Psoas muscle (tissue), 8 donors: ENCODE data around the gene PRTN3. TPM values are rescaled to one million over a fixed set of nuclear protein-coding genes. Genes with fewer than 3 reads are reported as not detected.
A peak's percentile ranks its signal among the peaks of the same experiment; 100 is the strongest.

ENCODE experiments used
- ATAC-seq, 4 donors: fragments of 200-7000 bp; cut with Tn5 transposase; one replicate each; pipeline ENCODE4 v1.9.1; 2020; ENCODE audit warnings: moderate library complexity in 3 of 4, mild to moderate bottlenecking in 2 of 4
- DNase-seq, 2 donors: peaks; one replicate each; pipeline ENCODE4 v3.0.0-alpha.2; 2020
- H3K27ac ChIP-seq: fragments of 200-600 bp; one replicate; pipeline ENCODE4 v1.8.0; 2022
- H3K27me3 ChIP-seq, 3 donors: fragments of 200-600 bp in 1 of 3; one replicate each; pipeline versions ENCODE4 v1.6.1 to v1.8.0; 2013 to 2022; ENCODE audit warnings: low read length in 2 of 3, mild to moderate bottlenecking in 2 of 3, moderate library complexity in 1 of 3; ENCODE audit not compliant: insufficient read depth in 3 of 3
- H3K36me3 ChIP-seq, 2 donors: fragments of 200-600 bp in 1 of 2; one replicate each; pipeline versions ENCODE4 v1.6.1 to v1.8.0; 2013 to 2022; ENCODE audit warnings: low read depth in 1 of 2, mild to moderate bottlenecking in 1 of 2, moderate library complexity in 1 of 2; ENCODE audit not compliant: insufficient read depth in 1 of 2
- H3K4me1 ChIP-seq: fragments of 200-600 bp; one replicate; pipeline ENCODE4 v1.8.0; 2022
- H3K4me3 ChIP-seq: fragments of 200-600 bp; one replicate; pipeline ENCODE4 v1.8.0; 2022; ENCODE audit warnings: mild to moderate bottlenecking
- H3K9me3 ChIP-seq: fragments of 200-600 bp; one replicate; pipeline ENCODE4 v1.8.0; 2022
- WGBS, 3 donors: extraction: QIAGEN DNeasy Blood & Tissue Kit; methylation state at CpG; one replicate each; pipeline versions ENCODE4 v1.1.6 to v1.1.7; 2013; 5-methylcytosine and 5-hydroxymethylcytosine counted together
- intact Hi-C, 2 donors: fragments of 100-400 bp; cut with DNase I; formaldehyde crosslinking; loops; one replicate each; pipeline versions ENCODE4 v1.11.0 to v1.14.2; 2022
- polyA plus RNA-seq, 3 donors: library from polyadenylated mRNA; stranded (reverse); fragments of 200-250 nt; gene quantifications; one replicate each; pipeline ENCODE4 v1.2.3, GENCODE V29; 2013
- total RNA-seq, 4 donors: library from RNA; stranded (reverse); fragmentation: NEBNext Ultra II Directional in 2 of 4; extraction: Animal tissue kit (Norgen Biotek cat#: 25700) in 2 of 4; gene quantifications; one replicate each; pipeline versions ENCODE4 v1.2.1 to v1.2.4, GENCODE V29; 2021 to 2023
- TF ChIP-seq, protein P1 (sequence below): fragments of 200-600 bp; IDR thresholded peaks from one replicate; pipeline ENCODE4 v1.8.0; 2022; ENCODE audit warnings: antibody characterized with exemption
- donor health status: healthy with polysubstance abuse.
- donor health status: DM: no; HTN: no; CAD: no; lungs with moderate emphysema.
- donor health status: Bipolar disorder and iron deficiency.
- donor health status: healthy.
- donor health status: DM: yes; HTN: yes; CAD: no.
- donor health status: DM: no; HTN: no; CAD: no.
- donor health status: DM: no; HTN: no; CAD: no.
- donor health status: DM: yes; HTN: yes; CAD: no.

Gene PRTN3
- total and polyA plus RNA-seq, 7 donors = 0.04 to 0.34 (median 0.14) TPM; not detected in 3

DNA sequence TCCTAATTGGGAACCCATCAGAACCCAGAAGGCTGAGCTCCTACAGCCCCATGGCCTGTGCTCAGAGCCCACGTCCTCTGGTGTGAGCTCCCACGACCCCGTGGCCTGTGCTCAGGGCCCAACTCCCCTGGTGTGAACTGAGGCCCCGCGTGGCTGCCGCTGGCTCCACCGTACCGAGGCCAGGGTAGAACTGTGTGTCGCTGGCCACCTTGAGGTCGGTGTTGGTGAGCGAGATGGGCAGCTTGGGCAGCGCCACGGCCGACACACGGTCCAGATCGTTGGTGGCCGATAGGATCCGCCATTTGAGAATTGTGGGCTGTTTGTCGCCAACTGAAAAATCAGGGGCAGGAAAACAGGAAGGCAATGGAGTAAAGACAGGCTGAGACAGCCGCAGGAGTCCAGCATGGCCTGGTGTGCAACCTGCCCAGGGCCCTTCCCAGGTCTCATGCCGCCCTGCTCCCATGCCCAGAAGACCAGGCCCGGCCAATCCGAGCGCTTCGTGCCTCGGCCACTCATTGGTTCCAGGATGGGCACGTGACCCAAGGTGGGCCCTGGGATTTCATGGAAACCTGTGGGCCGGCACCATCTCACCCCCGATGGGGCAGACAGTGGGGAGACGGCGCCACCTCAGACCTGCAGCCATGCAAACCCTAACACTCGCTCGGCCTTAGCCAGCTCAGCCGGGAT, 40.7 kb downstream of the PRTN3 start:
- TF ChIP-seq, protein P1, sequence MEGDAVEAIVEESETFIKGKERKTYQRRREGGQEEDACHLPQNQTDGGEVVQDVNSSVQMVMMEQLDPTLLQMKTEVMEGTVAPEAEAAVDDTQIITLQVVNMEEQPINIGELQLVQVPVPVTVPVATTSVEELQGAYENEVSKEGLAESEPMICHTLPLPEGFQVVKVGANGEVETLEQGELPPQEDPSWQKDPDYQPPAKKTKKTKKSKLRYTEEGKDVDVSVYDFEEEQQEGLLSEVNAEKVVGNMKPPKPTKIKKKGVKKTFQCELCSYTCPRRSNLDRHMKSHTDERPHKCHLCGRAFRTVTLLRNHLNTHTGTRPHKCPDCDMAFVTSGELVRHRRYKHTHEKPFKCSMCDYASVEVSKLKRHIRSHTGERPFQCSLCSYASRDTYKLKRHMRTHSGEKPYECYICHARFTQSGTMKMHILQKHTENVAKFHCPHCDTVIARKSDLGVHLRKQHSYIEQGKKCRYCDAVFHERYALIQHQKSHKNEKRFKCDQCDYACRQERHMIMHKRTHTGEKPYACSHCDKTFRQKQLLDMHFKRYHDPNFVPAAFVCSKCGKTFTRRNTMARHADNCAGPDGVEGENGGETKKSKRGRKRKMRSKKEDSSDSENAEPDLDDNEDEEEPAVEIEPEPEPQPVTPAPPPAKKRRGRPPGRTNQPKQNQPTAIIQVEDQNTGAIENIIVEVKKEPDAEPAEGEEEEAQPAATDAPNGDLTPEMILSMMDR = no peak
- peak in 1 of 2 donors; percentile 34 for DNase-seq
- Histone ChIP-seq H3K36me3 (peaks cover 0 to 71% of the 10 kb centered on the region in 2 donors), H3K9me3 (no peaks in the 10 kb centered on the region), H3K4me1 (no peaks in the 10 kb centered on the region), H3K27me3 (no peaks in the 10 kb centered on the region), H3K27ac (no peak overlapping the region), H3K4me3 (no peak overlapping the region)
- ATAC-seq = no peak
- intact Hi-C loops = no loop called here
- 96 to 98% (median 97%) methylated on average over 34 of the region's 34 CpGs for WGBS, 3 donors

DNA sequence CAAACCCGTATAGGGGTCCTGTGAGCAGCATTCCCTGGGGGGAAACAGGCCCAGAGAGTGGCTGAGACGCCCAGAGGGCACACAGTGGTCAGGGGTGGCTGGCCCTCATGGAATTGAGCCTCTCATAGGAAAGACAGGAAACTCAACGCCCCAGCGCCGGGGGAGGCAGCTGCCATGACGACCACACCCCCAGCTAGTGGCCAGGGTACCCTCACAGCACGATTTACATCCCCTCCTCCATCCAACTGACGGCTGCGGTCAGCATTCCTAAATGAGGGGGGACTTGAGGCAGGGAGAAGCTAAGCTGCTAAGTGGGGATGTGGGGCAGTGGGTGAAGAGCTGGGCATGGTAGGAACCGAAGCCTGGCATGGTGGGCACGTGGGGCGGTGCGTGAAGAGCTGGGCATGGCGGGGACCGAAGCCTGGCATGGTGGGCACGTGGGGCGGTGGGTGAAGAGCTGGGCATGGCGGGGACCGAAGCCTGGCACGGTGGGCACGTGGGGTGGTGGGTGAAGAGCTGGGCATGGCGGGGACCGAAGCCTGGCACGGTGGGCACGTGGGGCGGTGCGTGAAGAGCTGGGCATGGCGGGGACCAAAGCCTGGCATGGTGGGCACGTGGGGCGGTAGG, 42.2 kb downstream of the PRTN3 start:
- 89 to 94% (median 93%) methylated on average over 16 to 30 of the region's 30 CpGs for WGBS, 3 donors
- Histone ChIP-seq H3K36me3 (peaks cover 0 to 78% of the 10 kb centered on the region in 2 donors), H3K9me3 (no peaks in the 10 kb centered on the region), H3K27me3 (no peaks in the 10 kb centered on the region), H3K4me3 (no peak overlapping the region), H3K27ac (no peak overlapping the region), H3K4me1 (no peaks in the 10 kb centered on the region)
- ATAC-seq (no peak), DNase-seq (peak in 1 of 2 donors; percentile 39)
- intact Hi-C loops = no loop called here
- TF ChIP-seq, protein P1 = no peak

DNA sequence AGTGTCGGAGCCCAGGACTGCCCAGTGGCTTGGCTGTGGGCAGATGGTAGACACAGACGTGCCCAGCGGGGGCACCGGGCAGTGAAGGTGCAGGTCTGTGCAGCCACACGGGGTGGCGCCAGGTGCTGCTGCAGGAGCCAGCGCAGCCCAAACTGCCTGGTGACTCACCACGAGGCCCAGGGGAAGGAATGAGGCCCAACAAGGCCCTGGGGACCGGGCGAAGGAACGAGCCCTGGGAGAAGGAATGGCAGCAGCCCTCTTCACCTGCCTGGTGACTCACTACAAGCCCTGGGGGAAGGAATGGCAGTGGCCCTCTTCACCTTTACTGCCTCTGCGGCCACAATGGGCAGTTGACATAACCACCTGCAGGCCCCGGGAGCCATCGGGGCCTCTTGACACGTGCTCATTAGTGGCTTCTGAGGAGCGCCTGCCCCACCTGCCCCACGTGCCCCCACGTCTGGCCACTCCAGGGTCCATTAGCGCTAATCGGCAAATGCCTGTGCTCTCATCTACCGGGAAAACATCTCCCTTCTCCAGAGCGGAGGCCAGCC, 42.9 kb downstream of the PRTN3 start:
- H3K9me3 ChIP-seq = no peaks in the 10 kb centered on the region
- TF ChIP-seq, protein P1 = no peak
- intact Hi-C loops = no loop called here
- no peak overlapping the region for H3K4me3 ChIP-seq
- peaks cover 0 to 85% of the 10 kb centered on the region in 2 donors for H3K36me3 ChIP-seq
- no peaks in the 10 kb centered on the region for H3K27me3 ChIP-seq
- whole genome bisulfite sequencing, 3 donors = 88 to 94% (median 91%) methylated on average over 21 to 22 of the region's 22 CpGs
- no peaks in the 10 kb centered on the region for H3K4me1 ChIP-seq
- ATAC-seq = peak in 2 of 4 donors; percentile 25 to 34
- no peak overlapping the region for H3K27ac ChIP-seq
- DNase-seq = peak in 1 of 2 donors; percentile 32

DNA sequence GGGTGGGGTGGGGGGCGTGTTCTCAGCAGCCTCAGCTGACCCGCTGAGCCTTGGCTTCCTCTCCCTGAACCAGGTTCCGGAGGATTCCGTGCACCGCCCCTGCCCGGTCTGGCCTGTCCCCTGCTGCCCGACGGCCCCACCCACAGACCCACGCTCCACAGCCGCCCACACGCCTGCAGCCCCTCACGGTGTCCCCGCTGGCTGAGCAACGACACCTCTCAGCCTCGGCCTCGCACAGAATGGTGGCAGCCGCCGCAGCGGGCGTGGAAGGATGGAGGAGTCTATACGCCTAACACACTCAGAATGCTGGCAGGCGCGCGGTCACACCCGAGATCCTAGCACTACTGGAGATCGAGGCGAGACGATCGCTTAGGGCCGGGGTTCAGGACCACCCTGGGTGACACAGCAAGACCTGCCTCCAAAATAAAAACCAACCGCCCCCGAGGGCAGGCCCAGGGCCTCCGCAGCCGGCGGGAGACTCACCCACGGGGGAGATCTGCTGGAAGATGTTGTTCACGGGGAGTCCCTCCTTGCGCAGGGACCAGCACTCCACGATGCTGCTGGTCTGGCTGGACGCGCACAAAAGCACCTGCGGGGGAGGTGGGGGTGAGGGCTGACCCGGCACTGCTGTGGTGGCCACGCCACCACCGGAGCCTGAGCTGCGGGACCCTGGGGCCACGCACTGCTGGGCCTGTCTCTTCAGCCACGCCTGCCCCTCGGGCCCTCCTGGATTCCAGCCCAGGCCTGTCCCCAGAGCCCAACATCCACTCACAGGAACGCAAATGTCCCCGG, 43.8 kb downstream of the PRTN3 start:
- 90 to 92% (median 91%) methylated on average over 42 to 51 of the region's 51 CpGs for WGBS, 3 donors
- Histone ChIP-seq H3K4me3 (no peak overlapping the region), H3K4me1 (no peaks in the 10 kb centered on the region), H3K9me3 (no peaks in the 10 kb centered on the region), H3K27ac (no peak overlapping the region), H3K36me3 (peaks cover 4 to 91% of the 10 kb centered on the region in 2 donors), H3K27me3 (no peaks in the 10 kb centered on the region)
- TF ChIP-seq, protein P1 = no peak
- intact Hi-C loops = no loop called here
- DNase-seq (peak in 1 of 2 donors; percentile 46), ATAC-seq (no peak)
